Effector CD4-positive, alpha-beta T cell (primary cell): Measurements from ENCODE around the gene DLGAP4.
A peak's percentile ranks its signal among the peaks of the same experiment; 100 is the strongest.
"Not testable (repeated sequence)": the region's sequence is repeated elsewhere in the genome, so short reads cannot be mapped to it uniquely, and the experiment has no call there.

Experiments
- DNase-seq: peaks from one replicate; pipeline ENCODE4 v3.0.0-alpha.2; 2020

The DLGAP4 gene

DNA sequence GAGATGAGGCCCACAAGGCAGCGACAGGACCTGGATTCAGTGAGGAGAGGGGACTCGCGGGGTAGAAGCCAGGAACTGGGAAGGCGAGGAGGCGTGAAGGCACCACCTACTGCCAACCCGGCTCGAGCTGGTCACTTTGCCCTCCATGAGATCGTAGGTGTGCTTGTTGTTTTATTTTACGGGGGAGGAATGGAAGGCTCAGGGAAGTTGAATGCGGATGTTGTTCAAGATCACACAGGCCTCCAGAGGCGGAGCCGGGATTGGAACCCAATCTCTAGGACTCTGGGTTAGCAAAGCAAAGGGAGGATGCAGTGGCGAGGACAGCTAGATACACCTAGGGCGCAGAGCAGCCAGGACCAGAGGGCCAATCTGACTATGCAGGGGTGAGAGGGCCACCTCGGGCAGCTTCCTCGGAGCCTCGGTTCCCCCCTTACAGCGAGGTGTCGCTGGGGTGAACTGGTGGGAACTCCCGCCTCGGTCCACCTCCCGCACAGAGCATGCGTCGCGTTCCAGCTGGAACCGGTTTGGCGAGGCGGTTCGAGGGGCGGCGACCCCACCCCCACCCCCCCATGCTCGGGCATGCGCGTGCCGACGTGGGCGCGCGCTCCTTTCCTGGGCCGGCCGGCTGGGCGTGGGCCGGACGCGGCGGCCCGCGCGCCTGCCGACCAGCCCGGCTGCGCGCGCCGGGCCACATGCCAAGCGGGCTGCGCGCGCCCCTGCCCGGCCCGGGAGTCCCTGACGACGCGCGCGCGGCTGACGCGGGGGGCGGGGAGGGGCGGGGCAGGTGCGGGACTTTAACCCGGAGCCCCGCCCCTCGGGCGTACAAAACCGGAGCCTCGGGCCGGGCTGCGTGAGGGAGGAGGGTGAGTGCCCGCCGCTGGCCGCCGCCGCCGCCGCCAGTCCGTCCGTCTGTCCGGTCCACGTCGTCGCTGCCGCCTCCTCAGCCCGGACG lies 154.8 kb downstream of the DLGAP4 start:
- DNase-seq = peak; percentile 84

DNA sequence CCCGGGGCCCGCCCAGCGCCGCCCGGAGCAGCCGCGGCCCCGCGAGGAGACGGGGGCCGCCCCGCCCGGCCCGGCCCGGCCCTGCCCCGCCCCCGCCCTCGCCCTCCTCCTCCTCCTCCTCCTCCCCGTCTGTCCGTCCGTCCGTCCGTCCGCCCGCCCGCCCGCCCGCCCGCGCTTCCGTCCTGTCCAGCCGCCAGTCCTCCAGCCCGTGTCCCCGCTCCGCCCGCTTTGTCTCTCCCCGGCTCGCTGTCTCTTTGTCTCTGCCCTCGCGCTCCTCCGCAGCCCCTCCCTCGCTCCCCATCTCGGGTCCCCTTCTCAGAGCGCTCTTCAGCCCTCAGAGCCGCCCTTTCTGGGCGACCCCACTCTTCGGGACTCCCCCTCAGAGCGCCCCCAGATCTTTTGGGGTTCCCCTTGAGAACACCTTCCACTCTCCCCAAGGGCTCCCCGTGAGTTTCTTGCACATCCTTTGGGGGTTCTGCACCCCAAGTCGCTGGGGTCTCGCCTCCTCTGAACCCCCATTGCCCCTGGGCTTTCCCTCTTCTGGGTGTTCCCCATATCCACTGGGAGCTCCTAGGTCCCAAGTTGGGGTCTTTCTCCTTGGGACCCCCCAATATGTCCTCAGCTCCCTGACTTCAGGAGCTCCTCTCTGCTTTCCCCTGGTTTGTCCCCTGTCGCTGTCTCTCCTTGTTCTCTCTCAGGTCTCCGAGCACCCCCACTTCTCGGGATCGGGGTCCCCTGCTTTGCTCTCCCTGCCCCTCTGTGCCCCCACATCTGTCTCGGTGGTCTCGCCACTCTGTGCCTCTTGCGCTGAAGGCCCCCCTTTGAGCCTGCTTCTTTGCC lies 155.7 kb downstream of the DLGAP4 start:
- DNase-seq = peak; percentile 29

DNA sequence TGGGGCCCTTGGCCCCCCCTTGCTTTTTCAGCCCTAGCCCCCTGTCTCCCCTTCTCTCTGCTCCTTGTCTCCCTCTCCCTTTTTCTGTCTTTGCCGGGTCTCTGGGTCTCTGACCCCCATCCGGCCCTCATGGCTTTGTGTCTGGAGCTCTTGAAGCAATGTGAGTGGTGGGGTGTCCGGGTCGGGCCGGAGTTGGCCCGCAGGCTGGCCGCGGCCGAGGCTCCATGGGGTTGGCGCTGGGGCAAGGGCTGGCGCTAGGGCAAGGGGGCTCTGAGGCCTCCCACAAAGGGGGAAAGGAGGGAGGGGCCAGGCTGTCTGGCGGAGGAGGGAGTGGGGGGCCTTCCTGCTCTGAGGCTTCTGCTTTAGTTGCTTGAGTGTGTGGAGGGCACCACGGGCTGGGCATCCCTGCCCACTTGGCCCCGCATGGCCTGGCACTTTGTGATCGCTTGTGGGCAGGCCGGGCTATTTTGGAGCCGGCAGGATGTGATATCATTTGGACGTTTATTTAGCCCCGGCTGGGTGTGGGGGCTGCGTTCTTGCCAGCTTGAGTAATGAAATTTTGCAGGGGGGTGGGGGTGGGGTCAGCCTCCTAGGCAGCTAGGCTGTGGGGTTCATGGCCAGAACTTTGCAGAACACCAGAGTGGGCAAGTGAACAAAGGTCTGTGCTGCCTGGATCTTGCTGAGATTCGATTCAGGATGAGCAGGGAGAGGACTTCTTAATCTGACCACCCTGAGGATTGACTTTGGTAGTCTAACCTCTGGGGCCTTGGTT lies 156.5 kb downstream of the DLGAP4 start:
- no peak for DNase-seq

DNA sequence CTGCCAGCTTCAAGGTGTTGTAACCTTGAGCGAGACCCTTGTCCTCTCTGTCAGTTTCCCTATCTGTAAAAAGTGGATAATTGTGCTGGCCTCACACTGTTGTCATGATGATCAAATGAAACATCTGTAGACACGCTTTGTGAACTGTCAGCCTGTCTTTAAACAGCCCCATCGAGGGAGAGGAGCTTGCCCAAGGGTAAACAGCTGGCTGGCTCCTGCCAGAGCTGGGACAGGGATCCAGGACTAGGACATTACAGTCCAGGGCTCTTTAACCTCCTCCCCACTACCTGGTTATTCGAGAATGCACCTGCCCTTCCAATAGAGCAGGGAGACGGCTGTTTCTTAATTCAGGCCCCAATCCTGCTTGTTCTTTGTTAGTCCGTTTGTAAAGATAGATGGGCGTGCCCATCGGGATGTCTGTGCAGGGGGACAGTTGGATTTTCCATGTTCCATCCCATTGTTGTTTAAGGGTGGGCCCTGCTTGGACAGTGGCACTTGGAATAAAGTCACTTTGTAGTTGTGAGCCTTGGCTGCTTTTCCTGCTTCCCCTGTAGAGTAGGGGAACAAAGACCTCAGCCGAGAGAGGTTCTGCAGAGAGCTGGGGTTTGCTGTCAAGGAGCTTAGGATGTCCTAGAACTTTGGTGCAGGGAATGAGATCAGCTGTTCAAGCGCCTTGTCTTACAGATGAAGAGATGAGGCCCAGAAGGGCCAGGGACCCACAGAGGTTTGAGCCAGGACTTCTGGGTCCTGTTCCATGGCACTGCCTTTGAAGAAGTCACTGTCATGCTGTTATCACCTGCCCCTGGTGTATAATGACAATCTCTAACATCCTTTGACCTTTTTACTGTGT lies 157.3 kb downstream of the DLGAP4 start:
- DNase-seq = no peak

GRCh38 chr20:36465109-36466080 lies 159.3 kb downstream of the DLGAP4 start:
- peak; percentile 31 for DNase-seq

DNA sequence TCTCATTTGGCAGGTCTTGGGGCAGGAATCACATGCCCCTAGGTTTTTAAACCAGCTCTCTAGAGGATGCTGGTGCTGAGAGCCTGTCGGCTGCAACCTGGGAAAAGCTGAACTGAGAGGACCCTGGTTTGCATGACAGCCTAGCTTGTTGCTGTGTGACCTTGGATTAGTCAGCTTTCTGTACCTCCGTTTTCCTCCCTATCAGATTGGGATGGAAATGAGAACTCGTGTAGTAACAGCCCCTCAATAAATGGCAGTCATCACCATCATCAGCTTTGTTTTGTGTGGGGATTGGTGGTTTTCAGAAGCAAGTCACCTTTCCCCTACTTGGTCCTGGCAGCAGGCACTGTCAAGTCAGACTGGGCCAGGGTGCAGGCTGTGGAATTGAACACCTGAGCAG lies 159.9 kb downstream of the DLGAP4 start:
- no peak for DNase-seq

DNA sequence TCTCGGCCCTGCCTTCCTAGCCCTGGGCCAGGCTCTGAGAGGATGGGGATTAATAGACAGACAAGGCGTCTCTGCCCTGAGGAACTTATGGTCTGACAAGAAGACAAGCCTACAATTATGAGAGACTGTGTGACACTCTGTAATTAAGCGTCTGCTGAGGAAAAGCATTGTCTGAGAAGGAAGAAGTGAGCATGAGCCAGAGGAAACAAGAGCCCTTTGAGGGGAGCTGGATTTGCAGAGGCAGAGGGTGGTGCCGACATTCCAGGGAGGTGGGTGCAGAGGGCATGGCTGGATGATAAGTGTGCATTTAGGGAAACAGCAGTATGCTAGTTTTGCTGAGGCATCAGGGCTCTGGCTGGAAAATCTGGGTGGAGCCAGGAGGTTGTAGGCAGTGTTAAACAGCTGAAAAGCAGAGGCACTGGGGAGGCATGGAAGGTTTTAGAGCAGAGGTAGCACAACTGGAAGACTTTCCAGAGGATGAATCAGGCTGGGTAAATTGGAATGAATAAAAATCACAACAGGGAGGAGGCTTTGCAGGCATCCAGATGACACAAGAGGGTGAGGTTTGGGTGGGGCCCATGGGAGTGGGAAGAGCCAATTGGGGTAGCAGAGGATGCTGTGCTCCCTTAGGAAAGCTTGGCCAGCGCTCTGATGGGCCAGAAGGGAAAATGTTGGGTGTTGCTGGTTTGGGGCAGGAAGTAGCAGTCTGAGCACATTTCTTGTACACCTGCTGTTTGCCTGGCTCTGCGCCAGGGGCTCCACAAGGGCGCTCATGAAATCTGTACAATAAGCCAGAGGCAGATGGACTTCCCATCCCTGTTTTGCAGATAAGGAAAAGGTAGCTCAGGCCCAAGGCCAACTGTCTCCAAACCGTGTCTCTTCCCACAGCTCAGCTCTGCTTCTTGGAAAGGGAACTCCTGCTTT lies 161.2 kb downstream of the DLGAP4 start:
- DNase-seq = peak; percentile 43

DNA sequence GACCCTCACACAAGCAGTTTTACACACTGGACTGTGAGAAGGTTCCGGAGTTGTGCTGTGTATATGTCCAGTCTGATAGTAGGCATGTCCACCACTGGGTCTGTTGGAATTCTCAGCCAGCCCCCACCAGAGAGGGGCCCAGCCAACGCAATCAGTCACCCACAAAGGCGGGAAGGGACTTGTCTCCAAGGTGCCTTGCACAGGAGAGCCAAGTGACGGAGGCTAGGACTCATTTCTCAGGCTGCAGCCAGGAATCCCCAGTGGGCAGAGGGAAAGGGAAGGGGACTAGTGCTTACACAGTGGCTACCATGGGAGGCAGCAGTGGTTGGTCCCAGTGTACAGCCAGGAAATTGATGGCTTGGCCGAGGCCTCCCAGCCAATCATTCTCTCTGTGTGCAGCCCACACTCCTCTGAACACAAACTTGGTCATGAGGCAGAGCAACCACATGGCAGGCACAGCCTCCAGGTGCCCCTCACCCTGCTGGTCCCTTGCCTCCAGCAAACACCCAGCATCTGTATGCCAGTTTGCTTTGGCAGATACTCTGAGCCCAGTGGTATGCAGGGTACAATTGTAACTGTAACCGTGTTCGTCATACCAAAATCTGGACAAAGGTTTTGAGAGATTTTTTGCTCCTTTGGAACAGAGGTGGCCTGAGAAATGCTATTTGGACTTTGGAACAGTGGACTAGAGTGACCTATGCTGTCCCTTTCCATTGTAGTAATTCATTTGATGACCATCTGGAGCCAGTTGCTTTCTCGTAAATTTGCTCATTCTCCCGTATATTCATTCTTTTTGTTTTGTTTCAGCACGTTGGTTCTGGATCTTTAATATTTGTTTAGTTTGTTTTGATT lies 162.2 kb downstream of the DLGAP4 start:
- DNase-seq = no peak

DNA sequence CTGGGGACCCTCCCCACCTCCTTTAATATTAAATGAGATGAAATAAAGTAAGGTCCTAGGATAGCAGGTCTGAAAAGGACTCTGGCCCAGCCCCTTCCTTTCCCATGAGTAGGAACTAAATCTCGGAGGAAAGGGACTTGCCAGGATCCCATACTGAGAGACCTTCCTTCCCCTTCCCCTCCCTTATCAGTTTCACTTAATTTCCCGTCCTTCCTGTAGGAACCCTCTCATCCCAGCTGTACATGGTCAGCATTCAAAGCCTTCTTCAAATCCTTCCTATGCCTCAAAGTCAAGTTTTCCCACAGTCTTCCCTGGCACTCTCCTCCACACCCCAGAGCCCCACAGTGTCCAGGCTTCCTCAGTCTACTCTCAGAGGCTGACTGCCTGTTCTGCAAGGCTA lies 163.8 kb downstream of the DLGAP4 start:
- DNase-seq = no peak

GRCh38 chr20:36471885-36472636 lies 165.9 kb downstream of the DLGAP4 start:
- DNase-seq = no peak

GRCh38 chr20:36472637-36473090 lies 166.5 kb downstream of the DLGAP4 start:
- no peak for DNase-seq

GRCh38 chr20:36473164-36473563 lies 167.0 kb downstream of the DLGAP4 start:
- no peak for DNase-seq

DNA sequence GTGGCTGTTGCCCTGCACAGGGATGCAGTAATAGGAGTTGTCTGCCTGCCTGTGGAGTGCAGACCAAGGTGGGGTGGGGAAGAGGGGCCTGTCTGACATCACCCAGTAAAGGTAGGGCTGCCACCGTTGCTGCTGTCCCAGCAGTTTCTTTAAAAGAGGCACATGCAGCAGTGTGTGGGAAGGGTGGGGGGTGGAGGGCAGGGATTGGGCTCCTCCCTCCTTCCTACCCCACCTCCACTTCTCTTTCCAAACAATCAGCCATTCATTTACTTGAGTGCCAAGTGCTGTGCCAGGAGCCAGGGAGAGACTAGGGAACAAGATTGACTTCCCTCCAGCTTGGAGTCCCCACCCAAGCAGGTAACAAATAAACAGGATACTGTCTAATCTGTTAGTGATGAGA lies 168.4 kb downstream of the DLGAP4 start:
- no peak for DNase-seq

- not testable (repeated sequence) for DNase-seq
These were observed 168.9 kb downstream of the DLGAP4 start for GRCh38 chr20:36475054-36475453.

DNA sequence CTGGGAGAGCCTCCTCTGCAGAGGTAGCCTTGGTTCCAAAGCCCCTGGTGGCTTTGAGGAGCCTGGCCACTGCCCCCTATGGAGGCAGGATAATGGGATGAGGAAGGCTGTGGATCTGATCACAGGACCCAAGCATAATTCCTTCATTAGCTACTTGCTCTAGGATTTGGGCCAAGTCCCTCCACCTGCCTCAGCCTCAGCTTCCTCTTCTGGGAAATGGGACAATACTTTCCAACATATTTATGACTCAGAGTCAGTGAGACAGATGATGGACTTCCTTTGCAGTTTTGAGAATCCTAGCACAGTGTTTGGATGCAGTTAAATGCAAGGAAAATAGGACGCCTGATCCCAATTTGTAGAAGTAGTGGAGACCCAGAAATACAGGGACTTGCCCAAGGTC lies 171.3 kb downstream of the DLGAP4 start:
- no peak for DNase-seq

- no peak for DNase-seq
These were observed 172.2 kb downstream of the DLGAP4 start for GRCh38 chr20:36478137-36478905.

GRCh38 chr20:36479938-36480337 lies 173.8 kb downstream of the DLGAP4 start:
- DNase-seq = no peak
